Astrocyte (in vitro differentiated cells and primary cell): Measurements from ENCODE around the gene KDM4B.

ENCODE experiments used
- EZH2 ChIP-seq: IDR thresholded peaks from 2 replicates; pipeline ENCODE4 v1.6.1; 2012; ENCODE audit warnings: mild to moderate bottlenecking, low read length, inconsistent platforms; ENCODE audit not compliant: insufficient read depth
- TF ChIP-seq, protein P1 (sequence below): IDR thresholded peaks from 2 replicates; pipeline ENCODE4 v1.5.1; 2011; ENCODE audit warnings: low read depth, mild to moderate bottlenecking, inconsistent platforms, low read length, moderate library complexity; ENCODE audit not compliant: insufficient read depth

DNA sequence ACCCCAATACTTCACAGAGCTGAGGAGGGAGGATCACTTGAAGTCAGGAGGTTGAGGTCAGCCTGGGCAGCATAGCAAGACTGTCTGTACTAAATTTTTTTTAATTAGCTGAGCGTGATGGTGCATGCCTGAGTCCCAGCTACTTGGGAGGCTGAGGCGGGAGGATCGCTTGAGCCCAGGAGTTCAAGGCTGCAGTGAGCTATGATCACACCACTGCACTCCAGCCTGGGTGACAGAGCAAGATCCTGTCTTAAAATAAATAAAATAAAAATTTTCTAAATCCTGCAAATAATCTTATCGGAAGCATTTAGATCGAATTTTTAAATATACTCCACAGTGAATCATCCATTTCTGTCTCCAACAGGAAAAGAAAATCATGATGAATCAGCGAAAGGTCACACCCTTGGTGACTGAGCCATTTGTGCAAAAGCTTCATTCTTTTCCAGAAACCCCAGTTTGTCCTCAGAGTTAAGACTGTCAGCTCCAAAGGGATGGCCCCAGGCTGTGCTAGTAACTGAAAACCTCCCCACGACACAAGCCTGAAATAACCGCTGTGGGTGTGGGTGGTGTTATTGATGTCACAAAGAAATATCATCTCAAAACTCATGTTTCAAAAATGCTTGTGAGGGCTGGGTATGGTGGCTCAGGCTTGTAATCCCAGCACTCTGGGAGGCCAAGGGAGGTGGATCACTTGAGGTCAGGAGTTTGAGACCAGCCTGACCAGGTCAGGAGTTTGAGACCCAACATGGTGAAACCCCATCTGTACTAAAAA lies 204.1 kb downstream of the KDM4B start:
- TF ChIP-seq, protein P1, sequence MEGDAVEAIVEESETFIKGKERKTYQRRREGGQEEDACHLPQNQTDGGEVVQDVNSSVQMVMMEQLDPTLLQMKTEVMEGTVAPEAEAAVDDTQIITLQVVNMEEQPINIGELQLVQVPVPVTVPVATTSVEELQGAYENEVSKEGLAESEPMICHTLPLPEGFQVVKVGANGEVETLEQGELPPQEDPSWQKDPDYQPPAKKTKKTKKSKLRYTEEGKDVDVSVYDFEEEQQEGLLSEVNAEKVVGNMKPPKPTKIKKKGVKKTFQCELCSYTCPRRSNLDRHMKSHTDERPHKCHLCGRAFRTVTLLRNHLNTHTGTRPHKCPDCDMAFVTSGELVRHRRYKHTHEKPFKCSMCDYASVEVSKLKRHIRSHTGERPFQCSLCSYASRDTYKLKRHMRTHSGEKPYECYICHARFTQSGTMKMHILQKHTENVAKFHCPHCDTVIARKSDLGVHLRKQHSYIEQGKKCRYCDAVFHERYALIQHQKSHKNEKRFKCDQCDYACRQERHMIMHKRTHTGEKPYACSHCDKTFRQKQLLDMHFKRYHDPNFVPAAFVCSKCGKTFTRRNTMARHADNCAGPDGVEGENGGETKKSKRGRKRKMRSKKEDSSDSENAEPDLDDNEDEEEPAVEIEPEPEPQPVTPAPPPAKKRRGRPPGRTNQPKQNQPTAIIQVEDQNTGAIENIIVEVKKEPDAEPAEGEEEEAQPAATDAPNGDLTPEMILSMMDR: no peak
- TF ChIP-seq EZH2: no peak
